Amniotic stem cell (primary cell): ENCODE data around the gene ELF1.
"Not testable (repeated sequence)": the region's sequence is repeated elsewhere in the genome, so short reads cannot be mapped to it uniquely, and the experiment has no call there.

Experiments
- DNase-seq: peaks from one replicate; lab custom pipeline; 2025; lab: John Stamatoyannopoulos, UW

ELF1 gene

GRCh38 chr13:41042419-41042818, 23.3 kb upstream of the ELF1 start:
- not testable (repeated sequence) for DNase-seq

DNA sequence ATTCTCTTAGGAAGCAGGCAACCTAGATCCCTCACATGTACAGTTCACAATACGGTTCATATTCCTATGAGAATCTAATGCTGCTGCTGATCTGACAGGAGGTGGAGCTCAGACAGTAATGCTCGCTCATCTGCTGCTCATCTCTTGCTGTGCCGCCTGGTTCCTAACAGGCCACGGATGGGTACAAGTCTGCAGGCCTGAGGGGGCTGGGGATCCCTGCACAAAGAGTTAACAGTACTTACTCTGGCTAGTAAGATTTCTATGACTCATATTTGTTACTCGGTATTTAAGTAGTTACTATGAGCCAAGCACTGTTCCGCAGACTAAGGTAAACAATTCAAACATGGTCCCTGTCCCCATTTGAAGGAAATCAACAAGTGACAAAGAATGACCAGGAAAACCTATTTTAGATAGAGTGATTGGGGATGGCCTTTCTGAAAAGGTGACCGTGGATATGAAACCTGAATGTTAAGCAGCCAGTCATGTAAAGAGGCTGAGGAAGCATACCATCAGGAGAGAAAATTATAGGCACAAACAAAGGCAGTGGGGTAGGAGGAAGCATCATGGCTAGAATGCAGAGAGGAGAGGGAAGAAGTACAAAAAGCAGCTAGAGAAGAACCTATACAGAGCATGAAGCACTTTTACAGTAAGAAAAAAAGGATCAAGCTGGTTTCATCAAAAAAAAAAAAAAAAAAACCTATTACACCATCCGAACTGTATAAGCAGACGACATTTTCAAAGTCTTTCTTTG, 21.6 kb upstream of the ELF1 start:
- no peak for DNase-seq

DNA sequence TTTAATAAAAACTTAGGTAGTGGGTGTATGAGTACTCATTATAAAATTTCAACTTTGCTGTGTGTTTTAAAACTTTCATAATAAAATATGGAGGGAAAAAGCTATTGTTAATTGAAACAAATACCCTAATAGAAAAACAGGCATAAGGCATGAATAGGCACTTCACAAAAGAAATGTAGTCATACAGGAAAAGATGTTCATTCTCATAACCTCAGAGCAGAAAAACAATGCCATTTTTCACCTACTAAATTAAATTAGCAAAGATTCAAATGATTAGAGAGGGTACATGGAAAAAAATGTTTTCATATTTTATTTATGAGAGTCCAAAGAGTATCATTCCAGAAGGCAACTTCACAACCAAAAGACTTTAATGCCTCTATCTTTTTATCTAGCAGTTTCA, 20.6 kb upstream of the ELF1 start:
- no peak for DNase-seq

DNA sequence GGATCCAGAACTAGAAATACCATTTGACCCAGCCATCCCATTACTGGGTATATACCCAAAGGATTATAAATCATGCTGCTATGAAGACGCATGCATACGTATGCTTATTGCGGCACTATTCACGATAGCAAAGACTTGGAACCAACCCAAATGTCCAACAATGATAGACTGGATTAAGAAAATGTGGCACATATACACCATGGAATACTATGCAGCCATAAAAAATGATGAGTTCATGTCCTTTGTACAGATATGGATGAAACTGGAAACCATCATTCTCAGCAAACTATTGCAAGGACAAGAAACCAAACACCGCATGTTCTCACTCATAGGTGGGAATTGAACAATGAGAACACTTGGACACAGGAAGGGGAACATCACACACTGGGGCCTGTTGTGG, 17.4 kb upstream of the ELF1 start:
- DNase-seq, result not testable (repeated sequence)

DNA sequence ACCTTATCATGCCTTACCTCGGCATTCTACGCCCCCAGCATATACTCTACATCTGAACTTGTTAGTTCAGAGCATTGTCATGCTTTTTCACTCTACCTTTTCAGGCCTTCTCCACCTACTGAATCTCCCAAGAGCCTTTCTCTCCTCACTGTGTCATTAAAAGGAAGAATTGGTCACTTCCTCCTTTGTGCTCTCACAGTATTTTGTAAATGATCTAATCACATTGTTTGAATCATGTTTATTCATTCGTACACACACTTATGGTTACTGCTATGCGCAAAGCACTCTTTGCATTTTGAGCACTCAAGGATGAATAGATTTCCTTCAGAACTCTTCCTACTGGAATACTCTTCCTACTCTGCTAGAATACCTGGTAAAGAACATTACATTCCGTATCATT, 15.8 kb upstream of the ELF1 start:
- no peak for DNase-seq

GRCh38 chr13:41034382-41034781, 15.3 kb upstream of the ELF1 start:
- no peak for DNase-seq

GRCh38 chr13:41032691-41033376, 13.7 kb upstream of the ELF1 start:
- DNase-seq, result no peak

DNA sequence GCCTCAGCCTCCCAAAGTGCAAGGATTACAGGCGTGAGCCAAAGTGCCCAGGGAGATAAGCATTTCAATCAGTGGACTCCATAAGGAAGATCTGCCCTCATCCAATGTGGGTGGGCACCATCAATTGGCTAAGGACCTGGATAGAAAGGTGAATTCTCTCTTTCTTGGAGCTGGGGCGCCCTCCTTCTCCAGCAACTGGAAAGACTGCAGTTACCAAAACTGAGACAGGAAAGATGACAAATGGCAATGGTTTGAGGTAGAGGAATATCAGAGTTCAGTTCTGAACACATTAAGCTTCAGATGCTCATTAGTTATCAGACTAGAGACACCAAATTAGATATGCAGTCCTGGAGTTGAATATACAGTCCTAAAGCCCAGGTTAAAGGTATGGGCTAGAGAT, 10.5 kb upstream of the ELF1 start:
- DNase-seq, result no peak

GRCh38 chr13:41028051-41028450, 8.9 kb upstream of the ELF1 start:
- DNase-seq, result no peak

GRCh38 chr13:41026788-41027187, 7.7 kb upstream of the ELF1 start:
- DNase-seq, result no peak

DNA sequence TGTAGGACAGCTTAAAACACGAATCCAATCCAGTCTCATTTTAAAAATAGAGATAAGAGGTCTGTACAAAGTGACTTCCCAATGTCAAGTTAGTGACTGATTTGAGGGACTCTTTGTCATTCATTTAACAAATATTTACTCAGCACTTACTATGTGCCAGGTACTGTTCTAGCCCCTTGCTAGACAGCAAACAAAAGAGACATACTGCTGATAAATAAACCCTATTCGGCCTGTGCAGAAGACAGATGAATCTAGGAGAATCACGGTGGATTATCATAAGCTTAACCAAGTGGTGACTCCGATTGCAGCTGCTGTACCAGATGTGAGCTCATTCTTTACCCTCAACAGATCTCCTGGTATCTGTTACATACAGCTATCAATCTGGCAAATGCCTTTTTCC, 6.4 kb upstream of the ELF1 start:
- no peak for DNase-seq

DNA sequence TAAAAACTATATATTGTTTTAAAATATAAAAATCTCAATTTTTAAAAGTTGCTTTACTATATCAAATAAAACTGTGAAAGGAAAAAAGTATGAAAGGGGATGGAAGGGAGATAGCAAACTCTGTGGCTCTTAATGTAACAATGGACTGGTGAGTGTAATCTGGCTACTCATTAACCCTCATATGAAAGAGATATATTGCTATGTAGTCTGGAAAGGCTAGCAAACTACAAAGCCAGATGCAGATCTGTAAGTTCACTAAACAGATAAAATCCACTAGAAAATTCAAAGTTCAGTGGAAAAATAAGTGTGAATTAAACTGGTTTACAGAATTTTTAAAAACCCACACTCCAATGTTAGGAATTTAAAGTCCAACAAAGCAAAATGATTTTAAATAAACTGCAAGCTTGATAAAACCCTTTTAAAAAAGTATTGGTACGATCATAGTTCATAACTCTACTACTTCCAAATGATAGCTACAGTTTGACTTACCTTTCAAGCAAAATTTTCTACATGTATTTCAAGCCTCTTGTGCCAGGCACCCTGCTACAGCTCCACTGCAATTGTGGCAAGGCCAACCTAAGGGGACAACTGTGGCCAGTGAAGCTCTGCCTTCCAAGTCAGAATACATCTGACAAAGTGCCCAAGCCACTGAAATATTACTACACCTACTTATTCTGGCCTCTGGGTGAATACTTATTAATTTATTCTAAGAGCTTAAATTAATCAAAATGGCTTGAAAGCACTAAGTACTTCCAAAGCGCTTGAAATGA, 647 bp upstream of the ELF1 start:
- no peak for DNase-seq

DNA sequence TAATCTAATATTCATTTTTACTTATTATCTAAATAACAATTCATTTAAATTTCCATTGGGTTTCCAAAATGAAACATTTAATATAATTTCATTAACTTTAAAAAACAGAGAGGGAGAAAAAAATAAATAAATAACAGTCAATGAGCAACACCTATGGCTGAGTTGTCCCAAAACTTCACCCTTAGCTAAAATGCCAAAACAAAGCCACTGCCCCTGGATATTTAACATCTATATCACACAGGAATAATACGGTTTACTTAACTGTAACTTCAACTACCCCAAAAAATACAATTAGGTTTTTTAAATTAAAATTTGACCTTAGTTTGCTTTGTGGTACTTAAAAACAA, 541 bp downstream of the ELF1 start:
- DNase-seq, result no peak

- DNase-seq, result no peak
Observed at GRCh38 chr13:41017817-41018601, 1.1 kb downstream of the ELF1 start.

- DNase-seq, result no peak
Observed at GRCh38 chr13:41017159-41017558, 2.0 kb downstream of the ELF1 start.

GRCh38 chr13:41015920-41016319, 3.2 kb downstream of the ELF1 start:
- DNase-seq, result no peak

GRCh38 chr13:41013835-41014234, 5.3 kb downstream of the ELF1 start:
- no peak for DNase-seq

DNA sequence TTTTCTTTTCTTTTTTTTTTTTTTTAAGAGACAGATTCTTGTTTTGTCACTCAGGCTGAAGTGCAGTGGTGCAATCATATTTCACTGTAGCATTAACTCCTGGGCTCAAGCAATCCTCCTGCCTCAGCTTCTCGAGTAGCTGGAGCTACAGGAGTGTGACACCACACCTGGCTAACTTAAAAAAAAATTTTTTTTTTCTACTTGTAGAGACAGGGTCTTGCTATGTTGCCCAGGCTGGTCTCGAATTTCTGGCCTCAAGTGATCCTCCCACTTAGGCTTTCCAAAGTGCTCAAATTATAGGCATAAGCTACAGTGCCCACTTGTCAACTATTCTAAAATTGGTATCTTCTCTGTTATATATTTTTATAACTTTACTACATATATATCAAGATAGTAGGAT, 6.6 kb downstream of the ELF1 start:
- DNase-seq, result no peak

DNA sequence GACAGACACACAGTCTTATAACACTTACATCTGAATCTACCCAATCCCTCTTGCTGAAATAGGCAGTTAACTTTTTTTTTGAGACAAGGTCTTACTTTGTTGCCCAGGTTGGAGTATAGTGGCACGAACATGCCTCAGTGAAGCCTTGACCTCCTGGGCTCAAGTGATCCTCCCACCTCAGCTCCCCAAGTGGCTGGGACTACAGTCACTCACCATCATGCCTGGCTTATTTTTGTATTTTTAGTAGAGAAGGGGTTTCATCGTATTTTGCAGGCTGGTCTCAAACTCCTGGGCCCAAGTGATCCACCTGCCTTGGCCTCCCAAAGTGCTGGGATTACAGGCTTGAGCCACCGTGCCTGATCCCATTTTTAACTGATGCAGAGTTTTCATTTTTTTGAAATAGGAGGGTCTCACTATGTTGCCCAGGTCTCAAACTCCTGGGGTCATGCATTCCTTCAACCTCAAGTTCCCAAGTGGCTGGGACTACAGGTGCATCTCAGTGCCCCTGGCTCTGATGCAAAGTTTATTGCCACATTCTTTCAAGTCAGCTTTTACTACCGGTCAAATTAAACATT, 7.6 kb downstream of the ELF1 start:
- DNase-seq, result no peak

DNA sequence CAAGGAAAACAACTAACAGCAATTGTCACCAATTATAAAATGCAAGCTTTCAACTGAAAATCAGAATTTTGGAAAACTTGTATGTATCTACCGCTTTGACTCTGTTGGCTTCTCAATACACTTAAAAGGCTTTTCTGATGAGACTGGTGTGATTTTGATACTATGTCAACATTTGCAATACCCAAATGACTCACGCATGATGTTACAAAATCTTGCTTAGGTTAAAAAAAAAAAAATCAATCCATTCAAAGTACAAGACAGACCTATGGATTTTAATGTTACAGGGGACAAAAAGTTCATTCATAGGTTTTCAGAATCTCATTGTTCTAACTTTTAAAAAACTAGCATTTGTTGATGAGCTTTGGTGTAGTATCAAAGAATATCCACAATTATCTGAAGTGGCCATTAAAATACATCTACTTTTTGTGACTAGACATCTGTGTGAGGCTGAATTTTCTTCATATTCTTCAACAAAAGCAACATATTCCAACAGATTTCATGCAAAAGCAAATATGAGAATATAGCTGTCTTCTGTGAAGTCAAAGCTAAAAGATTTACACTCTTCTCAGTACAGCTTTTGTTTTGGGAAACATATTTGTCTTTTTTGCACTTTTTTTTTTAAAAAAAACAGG, 10.7 kb downstream of the ELF1 start:
- no peak for DNase-seq

DNA sequence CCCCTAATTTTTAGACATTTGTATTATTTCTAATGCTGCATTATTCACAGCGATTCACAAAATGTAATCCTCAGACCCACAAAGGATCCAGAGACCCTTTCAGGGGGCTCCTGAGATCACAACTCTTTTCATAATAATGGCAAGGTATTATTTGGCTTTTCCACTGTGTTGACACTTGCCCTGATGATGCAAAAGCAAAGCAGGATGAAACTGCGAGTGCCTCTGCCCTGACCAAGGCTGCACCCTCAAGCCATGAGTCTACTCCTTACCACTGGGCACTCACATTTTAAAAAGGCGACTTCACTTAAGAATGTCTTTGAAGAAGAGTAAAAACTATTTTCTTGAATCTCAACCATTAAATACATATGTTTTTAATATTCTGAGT, 11.4 kb downstream of the ELF1 start:
- DNase-seq, result no peak
